CD4-positive, alpha-beta T cell (primary cell): ENCODE measurements around the gene CCL13. TPM values are rescaled to one million over a fixed set of nuclear protein-coding genes. Genes with fewer than 3 reads are reported as not detected.

Experiments
- ATAC-seq: fragments of 200-7000 bp; cut with Tn5 transposase; one replicate; pipeline ENCODE4 v1.10.0; 2022; ENCODE audit warnings: mild to moderate bottlenecking; ENCODE audit not compliant: poor library complexity
- CTCF ChIA-PET: fragments of 350-600 bp; sonication (Branson Sonifier 250); formaldehyde crosslinking; loops from one replicate; lab custom pipeline; 2021; ENCODE audit warnings: antibody characterized with exemption, inconsistent platforms; lab: Charles Lee
- POLR2A ChIA-PET: fragments of 350-600 bp; sonication (Branson Sonifier 250); formaldehyde crosslinking; loops from one replicate; lab custom pipeline; 2021; ENCODE audit warnings: antibody characterized with exemption, inconsistent platforms; lab: Charles Lee
- DNase-seq, 14 experiments: peaks; one replicate each; pipeline ENCODE4 v3.0.0-alpha.2; 2013 to 2020; ENCODE audit warnings: mixed read lengths in 2 of 14
- H3K27ac ChIP-seq, 2 donors: one replicate each; pipeline versions ENCODE4 v1.5.1 to v1.7.0; 2013; ENCODE audit warnings: low read length in 2 of 2, low read depth in 1 of 2, mild to moderate bottlenecking in 1 of 2
- H3K27me3 ChIP-seq, 2 experiments: 1 replicate in 1 of 2; 2 replicates in 1 of 2; pipeline versions ENCODE4 v1.6.1 to v1.7.0; 2013; ENCODE audit warnings: low read length in 2 of 2, control low read depth in 1 of 2, mild to moderate bottlenecking in 1 of 2, moderate library complexity in 1 of 2; ENCODE audit not compliant: insufficient read depth in 2 of 2, control insufficient read depth in 1 of 2
- H3K36me3 ChIP-seq: one replicate; pipeline ENCODE4 v1.6.1; 2013; ENCODE audit warnings: low read length, control low read depth; ENCODE audit not compliant: insufficient read depth
- H3K4me1 ChIP-seq: one replicate; pipeline ENCODE4 v1.6.1; 2013; ENCODE audit warnings: low read length, control low read depth; ENCODE audit not compliant: insufficient read depth
- H3K4me3 ChIP-seq: one replicate; pipeline ENCODE4 v1.5.1; 2013; ENCODE audit warnings: mild to moderate bottlenecking, low read length, moderate library complexity
- H3K9me3 ChIP-seq, 2 experiments: 1 replicate in 1 of 2; 2 replicates in 1 of 2; pipeline versions ENCODE4 v1.6.1 to v1.7.0; 2013; ENCODE audit warnings: low read length in 2 of 2, mild to moderate bottlenecking in 2 of 2, control low read depth in 1 of 2, moderate library complexity in 1 of 2; ENCODE audit not compliant: control insufficient read depth in 1 of 2, insufficient read depth in 1 of 2
- H3K27ac Mint-ChIP-seq: one replicate; pipeline ENCODE4 v1.8.0; 2020; ENCODE audit warnings: mixed read lengths
- H3K27me3 Mint-ChIP-seq: one replicate; pipeline ENCODE4 v1.8.0; 2021; ENCODE audit warnings: mixed read lengths
- H3K36me3 Mint-ChIP-seq: one replicate; pipeline ENCODE4 v1.8.0; 2021; ENCODE audit warnings: low read depth, mixed read lengths
- H3K4me1 Mint-ChIP-seq: one replicate; pipeline ENCODE4 v1.8.0; 2021; ENCODE audit warnings: low read depth, mixed read lengths
- H3K4me3 Mint-ChIP-seq: one replicate; pipeline ENCODE4 v1.8.0; 2020; ENCODE audit warnings: mild to moderate bottlenecking, mixed read lengths
- H3K9me3 Mint-ChIP-seq: one replicate; pipeline ENCODE4 v1.8.0; 2020; ENCODE audit warnings: mixed read lengths
- intact Hi-C, 2 experiments: fragments of 100-400 bp; cut with DNase I in 1 of 2; cut with micrococcal nuclease in 1 of 2; formaldehyde crosslinking; loops; one replicate each; pipeline versions ENCODE4 v1.15.1 to v1.9.0; 2023 to 2025; cut with DNase I, micrococcal nuclease
- total RNA-seq, 174 experiments: library from RNA in 2 of 174; stranded (reverse) in 2 of 174; gene quantifications; one replicate each; pipeline ENCODE4 v1.2.3 and lab custom pipeline; 2021 to 2026
- TF ChIP-seq, protein P1 (sequence below): fragments of 200-600 bp; IDR thresholded peaks from one replicate; pipeline ENCODE4 v1.8.0; 2022; ENCODE audit warnings: antibody characterized with exemption, mild to moderate bottlenecking

Gene CCL13
- total RNA-seq, 2 experiments from 2014 or later, result not detected

DNA sequence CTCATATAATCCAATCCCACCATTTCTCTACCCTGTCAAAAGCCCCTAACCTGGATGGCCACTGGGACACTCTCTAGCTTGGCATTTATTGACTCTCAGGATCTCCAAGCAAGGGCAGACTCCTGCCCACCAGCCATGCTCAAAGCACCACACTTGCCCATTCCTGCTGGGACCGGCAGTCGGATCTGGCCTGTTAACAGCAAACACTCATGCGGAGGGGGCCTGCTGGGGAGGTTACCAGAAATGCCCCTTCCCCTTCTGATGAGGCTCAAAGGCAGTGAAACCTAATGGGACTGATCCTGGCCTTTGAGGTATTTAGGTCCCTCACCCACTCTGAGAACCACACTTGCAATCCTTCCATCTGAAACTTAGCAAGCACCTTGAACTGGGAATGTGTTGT lies 13.3 kb downstream of the CCL13 start:
- peaks cover 9% of the 10 kb centered on the region for H3K4me1 Mint-ChIP-seq
- Histone ChIP-seq H3K36me3 (no peaks in the 10 kb centered on the region), H3K27me3 (no peaks in the 10 kb centered on the region), H3K4me1 (peaks cover 2% of the 10 kb centered on the region), H3K4me3 (no peak overlapping the region), H3K9me3 (no peaks in the 10 kb centered on the region), H3K27ac (no peak overlapping the region)
- ATAC-seq, result no peak
- TF ChIP-seq, protein P1, sequence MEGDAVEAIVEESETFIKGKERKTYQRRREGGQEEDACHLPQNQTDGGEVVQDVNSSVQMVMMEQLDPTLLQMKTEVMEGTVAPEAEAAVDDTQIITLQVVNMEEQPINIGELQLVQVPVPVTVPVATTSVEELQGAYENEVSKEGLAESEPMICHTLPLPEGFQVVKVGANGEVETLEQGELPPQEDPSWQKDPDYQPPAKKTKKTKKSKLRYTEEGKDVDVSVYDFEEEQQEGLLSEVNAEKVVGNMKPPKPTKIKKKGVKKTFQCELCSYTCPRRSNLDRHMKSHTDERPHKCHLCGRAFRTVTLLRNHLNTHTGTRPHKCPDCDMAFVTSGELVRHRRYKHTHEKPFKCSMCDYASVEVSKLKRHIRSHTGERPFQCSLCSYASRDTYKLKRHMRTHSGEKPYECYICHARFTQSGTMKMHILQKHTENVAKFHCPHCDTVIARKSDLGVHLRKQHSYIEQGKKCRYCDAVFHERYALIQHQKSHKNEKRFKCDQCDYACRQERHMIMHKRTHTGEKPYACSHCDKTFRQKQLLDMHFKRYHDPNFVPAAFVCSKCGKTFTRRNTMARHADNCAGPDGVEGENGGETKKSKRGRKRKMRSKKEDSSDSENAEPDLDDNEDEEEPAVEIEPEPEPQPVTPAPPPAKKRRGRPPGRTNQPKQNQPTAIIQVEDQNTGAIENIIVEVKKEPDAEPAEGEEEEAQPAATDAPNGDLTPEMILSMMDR, result no peak
- POLR2A ChIA-PET, result no interaction called here
- intact Hi-C loops, result no loop called here
- no peak for DNase-seq
- no peaks in the 10 kb centered on the region for H3K36me3 Mint-ChIP-seq
- H3K27me3 Mint-ChIP-seq, result no peaks in the 10 kb centered on the region
- no peak overlapping the region for H3K4me3 Mint-ChIP-seq
- CTCF ChIA-PET, result no interaction called here
- no peaks in the 10 kb centered on the region for H3K9me3 Mint-ChIP-seq
- H3K27ac Mint-ChIP-seq, result no peak overlapping the region

DNA sequence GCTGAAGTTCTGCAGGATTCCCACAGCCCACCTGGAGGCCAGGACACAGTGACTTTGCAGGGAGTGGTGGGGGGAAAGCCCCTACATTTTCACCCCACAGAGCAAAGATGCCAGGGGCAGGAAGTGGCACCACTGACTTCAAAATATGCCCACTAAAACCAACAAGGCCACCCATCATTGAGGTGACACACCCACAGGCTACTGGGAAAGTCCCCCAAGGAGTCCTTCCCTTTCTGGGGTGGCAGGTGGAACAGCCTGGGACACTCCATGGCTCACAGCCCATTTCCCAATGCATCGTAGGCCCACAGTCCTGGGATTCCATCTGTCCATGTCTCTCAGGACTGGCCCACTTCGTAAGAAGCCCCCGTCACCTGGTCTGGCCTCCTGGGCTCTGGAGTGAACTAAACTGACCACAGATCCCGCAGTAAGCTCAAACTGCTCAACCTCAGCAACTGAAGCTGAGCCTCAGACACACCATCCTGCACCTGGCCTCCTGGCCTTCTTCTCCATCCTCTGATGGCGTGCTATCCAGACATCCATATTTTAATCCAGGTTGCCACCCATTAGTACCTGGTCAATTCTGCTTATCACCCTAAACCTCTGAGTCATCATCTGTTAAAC lies 14.2 kb downstream of the CCL13 start:
- Histone ChIP-seq H3K9me3 (no peaks in the 10 kb centered on the region), H3K27me3 (no peaks in the 10 kb centered on the region), H3K4me3 (no peak overlapping the region), H3K27ac (no peak overlapping the region), H3K36me3 (no peaks in the 10 kb centered on the region), H3K4me1 (peaks cover 2% of the 10 kb centered on the region)
- Mint-ChIP-seq H3K4me1 (peaks cover 3% of the 10 kb centered on the region), H3K4me3 (no peak overlapping the region), H3K9me3 (no peaks in the 10 kb centered on the region), H3K36me3 (no peaks in the 10 kb centered on the region), H3K27ac (no peak overlapping the region), H3K27me3 (no peaks in the 10 kb centered on the region)
- CTCF ChIA-PET, result no interaction called here
- DNase-seq (peak in 1 of 14 experiments; percentile 19), ATAC-seq (no peak)
- intact Hi-C loops, result no loop called here
- POLR2A ChIA-PET, result no interaction called here
- TF ChIP-seq, protein P1, result no peak

DNA sequence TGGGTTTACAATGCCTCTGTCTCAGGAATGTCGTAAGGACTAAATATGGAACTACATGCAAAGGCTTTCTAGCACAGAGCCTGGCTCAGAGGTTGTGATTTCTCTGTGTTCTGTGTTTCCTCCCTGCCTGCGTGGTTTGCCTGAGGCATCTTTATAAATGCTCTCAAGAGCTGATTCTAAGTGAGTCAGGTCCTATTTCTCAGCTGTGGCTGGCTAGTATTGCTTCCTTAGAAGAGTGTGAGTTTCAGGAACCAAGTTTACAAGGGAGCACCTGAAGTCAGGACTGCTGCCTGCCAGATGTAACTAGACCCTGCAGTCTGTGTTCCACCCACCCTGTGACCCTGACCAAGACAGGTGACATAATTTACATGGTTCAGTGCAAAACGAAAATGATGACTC lies 14.7 kb downstream of the CCL13 start:
- no peak for ATAC-seq
- H3K9me3 Mint-ChIP-seq, result no peaks in the 10 kb centered on the region
- intact Hi-C loops, result no loop called here
- H3K4me3 ChIP-seq, result no peak overlapping the region
- H3K36me3 ChIP-seq, result no peaks in the 10 kb centered on the region
- peaks cover 2% of the 10 kb centered on the region for H3K4me1 ChIP-seq
- H3K27me3 Mint-ChIP-seq, result no peaks in the 10 kb centered on the region
- H3K4me3 Mint-ChIP-seq, result no peak overlapping the region
- no peaks in the 10 kb centered on the region for H3K27me3 ChIP-seq
- H3K4me1 Mint-ChIP-seq, result no peaks in the 10 kb centered on the region
- no peaks in the 10 kb centered on the region for H3K36me3 Mint-ChIP-seq
- no peak overlapping the region for H3K27ac ChIP-seq
- POLR2A ChIA-PET, result no interaction called here
- CTCF ChIA-PET, result no interaction called here
- H3K9me3 ChIP-seq, result no peaks in the 10 kb centered on the region
- no peak overlapping the region for H3K27ac Mint-ChIP-seq
- TF ChIP-seq, protein P1, result no peak
- DNase-seq, result peak in 2 of 14 experiments; percentile 17 to 35
